Body of pancreas (tissue), 4 donors: Measurements from ENCODE around the gene CDH2.

Experiments used
- CTCF ChIP-seq, 7 experiments: fragments of 450-650 bp in 4 of 7; fragments of 200-600 bp in 3 of 7; sonication (generic) in 3 of 7; IDR thresholded peaks; one replicate each; pipeline ENCODE4 v1.5.1; 2016 to 2019; ENCODE audit warnings: antibody characterized with exemption in 7 of 7
- POLR2A ChIP-seq, 3 donors: fragments of 450-650 bp; IDR thresholded peaks; one replicate each; pipeline ENCODE4 v1.6.1; 2016; ENCODE audit warnings: antibody characterized with exemption in 3 of 3, mild to moderate bottlenecking in 2 of 3

GRCh38 chr18:28128659-28128980 is 48.3 kb downstream of the CDH2 start:
- TF ChIP-seq CTCF (IDR thresholded peaks at IDR 0.05) = no peak
- no peak for TF ChIP-seq POLR2A (IDR thresholded peaks at IDR 0.05)
